Stimulated activated CD4-positive, alpha-beta T cell treated with anti-CD3 and anti-CD28 coated beads, Interleukin-15, amount 100 ng/mL, for 24 hours (primary cell): ENCODE results near the gene PYGO2.

Experiments used
- DNase-seq: peaks from one replicate; pipeline ENCODE4 v3.0.0-alpha.2; 2020

PYGO2 gene

GRCh38 chr1:154959426-154959780 is 2.2 kb downstream of the PYGO2 start:
- DNase-seq = no peak

DNA sequence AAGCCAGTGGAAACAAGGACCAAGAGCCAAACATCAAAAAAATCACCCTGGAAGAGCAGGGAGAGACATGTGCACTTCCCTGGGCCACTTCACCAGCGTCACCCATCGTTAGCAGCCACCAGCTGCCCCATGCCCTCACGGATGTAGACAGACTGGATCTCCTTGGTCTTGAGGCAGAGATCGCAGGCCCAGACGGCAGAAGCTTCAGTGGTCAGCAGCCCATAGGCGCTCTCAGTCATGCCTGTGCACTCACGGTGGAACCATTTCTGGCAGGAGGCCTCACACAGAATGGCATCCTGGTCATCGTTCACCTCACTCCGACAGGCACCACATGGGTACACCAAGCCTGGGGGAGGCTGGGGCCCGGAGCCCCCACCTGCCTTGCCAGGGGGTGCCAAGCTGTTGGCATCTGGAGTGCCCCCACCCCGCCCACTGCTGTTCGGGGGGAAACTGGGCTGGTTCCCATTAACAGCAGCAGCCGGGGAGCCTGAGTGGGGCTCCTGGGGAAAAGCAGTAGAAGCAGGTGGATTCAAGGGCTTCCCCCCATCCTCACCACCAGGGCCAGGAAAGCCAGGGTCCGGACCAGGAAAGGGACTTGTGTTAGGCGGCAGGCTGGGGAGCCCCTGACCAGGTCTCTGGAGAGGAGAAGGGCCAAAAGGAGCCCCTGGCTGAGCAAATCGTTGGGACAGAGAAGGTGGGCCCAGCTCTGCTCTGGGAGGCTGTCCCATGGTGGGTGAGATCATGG is 2.7 kb downstream of the PYGO2 start:
- DNase-seq = no peak

GRCh38 chr1:154958036-154958435 is 3.5 kb downstream of the PYGO2 start:
- no peak for DNase-seq

DNA sequence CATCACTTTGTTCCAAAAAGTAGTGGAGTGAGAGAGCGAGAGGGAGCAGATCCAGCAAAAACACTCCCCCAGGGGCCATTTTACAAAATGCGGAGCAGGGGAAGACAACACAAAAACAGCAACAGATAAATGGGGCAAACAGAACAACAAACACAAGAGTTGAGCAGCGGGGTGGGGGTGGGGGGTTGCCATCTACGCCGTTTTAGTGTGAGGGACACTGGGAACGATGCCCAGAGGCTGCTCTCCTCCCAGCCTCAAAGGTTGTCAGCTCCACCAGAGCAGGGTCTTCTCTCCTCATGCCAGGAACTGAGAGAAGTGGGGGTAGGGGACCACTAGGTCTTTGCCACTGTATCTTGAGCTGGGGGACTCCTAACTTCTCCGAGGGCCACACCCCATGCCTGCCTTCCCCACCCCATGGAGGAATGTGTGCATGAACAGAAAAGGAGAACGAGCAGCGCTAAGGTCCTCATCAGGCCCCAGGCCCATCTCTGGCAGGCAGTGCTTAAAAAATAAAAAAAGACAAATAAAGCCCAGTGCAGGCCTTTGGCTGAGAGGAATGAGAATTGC is 4.4 kb downstream of the PYGO2 start:
- DNase-seq = no peak

DNA sequence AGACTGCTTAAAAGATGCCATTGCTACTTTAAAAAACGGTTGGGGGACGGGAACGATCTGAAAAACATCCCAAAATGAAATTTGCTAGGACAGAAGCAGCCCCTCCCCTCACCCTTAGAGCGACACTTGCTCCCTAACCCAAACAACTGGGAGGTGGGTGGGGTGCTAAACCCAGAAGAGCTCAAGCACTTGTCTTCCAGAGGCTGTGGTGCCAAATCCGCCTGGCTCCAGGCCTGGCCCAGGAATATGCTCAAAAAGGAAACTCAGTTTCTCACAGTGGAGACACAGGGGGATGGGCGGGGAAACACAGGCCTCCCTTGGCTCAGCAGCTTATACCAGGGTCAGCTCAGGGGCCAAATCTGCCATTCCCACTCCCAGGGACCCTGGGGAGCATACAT is 5.0 kb downstream of the PYGO2 start:
- no peak for DNase-seq

DNA sequence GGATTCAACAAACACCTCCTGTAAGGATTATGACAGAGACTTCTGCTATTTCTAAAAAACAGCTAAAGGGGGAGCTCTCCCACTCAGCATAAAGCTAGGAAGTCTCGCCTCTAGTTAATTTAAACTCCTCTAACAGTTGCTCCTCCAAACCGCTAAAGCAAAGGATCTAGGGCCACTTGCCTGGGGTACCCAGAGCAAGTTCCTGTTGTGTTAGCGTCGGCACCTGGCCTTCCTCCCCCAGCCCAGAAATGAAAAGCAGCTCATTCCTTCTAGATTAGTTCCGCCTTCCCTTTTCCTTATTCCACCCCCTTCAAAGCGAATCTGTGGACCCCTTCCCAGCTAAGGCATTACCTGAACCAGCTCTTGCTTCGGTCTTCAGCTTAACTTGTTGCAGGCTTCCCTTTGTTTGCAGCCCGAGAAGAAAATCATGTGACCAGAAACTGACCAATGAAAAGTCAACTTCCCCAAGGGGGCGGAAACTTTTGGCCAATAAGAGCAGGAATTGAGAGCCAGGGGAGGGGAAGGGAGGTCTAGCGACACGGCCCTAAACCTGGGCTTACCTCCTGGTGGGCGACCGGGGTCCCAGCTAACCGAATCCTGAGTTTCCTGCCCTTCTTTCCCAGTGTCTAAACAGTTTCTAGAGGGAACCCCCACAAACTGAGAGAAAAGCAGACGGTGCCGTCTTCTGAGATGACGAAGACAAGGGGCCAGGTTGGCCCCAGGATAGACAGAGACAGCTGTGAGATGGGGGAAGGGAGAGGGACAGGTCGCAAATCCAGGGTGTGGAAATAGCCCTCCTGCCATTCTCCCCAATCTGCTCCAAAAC is 5.7 kb downstream of the PYGO2 start, which contains the start of gene PBXIP1:
Gene PBXIP1, minus strand, starts transcription at position 382 of the 826 bp plus-strand sequence. CDS start 2,378 bp downstream, outside the sequence.
- DNase-seq = peak; percentile 82

DNA sequence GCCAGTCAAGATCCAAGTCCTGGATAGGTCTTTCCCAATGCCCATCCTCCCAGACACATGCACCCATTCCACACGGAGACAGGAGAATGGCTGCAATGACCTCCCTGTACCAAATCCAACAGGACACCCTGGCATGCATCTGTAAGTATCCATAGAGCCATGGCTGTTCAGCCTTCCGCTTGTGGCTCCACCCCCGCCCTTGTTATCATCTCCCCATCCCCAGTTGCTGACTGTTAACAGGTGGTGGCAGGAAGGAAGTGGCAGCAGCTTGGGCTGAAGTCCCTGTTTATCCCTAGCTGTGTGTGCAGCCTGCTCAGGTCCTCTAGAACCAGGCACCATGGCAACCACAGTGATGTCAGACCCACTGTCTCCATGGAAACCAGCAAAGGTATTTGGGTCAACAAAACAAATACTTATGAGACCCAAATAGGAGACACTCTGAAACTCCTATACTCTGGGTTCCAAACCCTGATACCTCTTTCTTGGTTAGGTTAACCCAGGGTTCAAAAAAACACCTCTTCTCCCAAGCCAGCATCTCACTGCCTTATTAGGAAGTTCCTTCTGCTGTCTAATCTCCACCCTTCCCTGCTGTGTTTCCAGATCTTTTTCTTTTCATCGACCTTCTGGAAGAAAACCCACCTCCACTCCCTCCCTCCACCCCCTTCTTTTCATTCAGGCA is 6.4 kb downstream of the PYGO2 start:
- peak; percentile 83 for DNase-seq

DNA sequence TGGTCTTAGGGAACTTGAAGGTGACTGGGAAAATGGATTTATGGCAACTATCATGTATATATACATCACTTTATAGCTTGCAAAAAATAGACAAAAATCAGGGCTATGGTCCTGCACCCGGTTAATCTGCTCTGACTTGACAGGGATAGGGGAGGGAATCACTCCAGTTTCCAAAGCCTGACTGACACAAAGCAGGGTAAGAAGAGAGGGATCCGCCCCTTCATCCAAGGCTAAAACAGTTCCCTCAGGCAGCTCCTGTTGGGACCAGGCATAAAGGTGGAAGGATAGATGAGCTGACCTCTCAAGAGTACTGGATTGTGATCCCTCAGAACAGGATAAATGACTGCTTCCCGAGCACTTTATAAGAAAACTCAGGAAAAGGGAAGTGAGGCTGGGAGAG is 7.0 kb downstream of the PYGO2 start:
- DNase-seq = no peak

- DNase-seq = no peak
Measured at GRCh38 chr1:154953611-154954038, 8.0 kb downstream of the PYGO2 start.

DNA sequence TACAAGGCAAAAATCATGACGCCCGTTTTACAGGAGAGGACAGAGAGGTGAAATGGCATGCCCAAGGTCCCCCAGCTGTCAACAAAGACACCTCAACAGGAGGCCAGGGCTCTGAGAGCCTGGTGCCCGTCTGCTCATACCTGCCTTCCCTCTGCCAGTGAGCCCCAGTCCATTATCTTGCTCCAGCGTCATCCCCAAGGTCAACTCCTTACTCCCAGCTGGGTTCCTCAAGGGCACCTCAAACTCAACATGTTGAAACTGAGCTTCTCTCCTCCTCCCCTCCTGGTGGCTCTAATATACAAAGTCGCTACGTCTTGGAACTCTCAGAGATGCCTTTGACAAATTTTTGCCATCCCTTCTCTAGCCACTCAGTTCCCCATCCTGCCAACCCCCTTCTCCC is 8.9 kb downstream of the PYGO2 start:
- no peak for DNase-seq

GRCh38 chr1:154951901-154952657 is 9.5 kb downstream of the PYGO2 start:
- DNase-seq = peak; percentile 79

- no peak for DNase-seq
Measured at GRCh38 chr1:154948079-154948478, 13.5 kb downstream of the PYGO2 start.

- DNase-seq = no peak
Measured at GRCh38 chr1:154945962-154946850, 15.4 kb downstream of the PYGO2 start.

GRCh38 chr1:154945160-154945961 is 16.2 kb downstream of the PYGO2 start:
- no peak for DNase-seq

- no peak for DNase-seq
Measured at GRCh38 chr1:154944401-154945159, 17.0 kb downstream of the PYGO2 start.

DNA sequence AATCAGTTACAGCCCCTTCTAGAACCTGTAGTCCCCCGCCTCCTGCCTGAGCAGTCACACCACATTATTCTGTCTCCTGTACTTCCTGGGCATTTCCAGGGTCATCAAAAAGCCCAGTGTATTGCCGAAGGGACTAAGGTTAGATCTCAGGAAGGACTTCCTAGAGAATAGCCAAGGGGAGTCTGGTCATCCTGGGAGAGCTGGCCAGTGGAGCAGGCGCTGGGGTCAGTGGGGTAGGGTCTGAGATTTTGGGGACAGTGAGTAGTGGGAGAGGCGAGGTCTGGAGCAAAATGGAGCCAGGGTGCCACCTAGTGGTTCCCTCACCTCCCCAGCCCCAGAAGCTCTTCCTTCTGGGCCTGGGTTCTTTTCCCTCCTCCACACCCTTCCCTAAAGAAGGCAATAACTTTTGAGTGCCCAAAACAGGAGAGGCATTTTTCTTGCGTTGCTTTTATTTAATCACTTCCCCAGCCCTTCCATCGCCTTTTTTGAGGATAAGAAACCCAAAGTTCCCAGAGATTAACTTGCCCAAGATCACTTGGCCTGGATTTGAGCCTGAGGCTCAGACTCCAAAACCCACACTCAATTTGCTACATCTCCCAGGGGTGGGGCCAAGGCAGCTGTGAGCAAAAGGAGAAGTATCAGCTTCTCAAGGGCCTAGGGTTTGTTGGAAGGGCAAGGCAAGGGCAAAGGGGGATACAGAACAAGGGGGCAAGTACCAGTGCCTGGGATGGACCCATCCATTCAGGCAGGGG is 17.8 kb downstream of the PYGO2 start:
- DNase-seq = peak; percentile 60

GRCh38 chr1:154941333-154942013 is 20.1 kb downstream of the PYGO2 start:
- DNase-seq = no peak

GRCh38 chr1:154940651-154941194 is 20.9 kb downstream of the PYGO2 start:
- DNase-seq = no peak
